Activated CD4-positive, alpha-beta memory T cell treated with anti-CD3 and anti-CD28 coated beads, Interleukin-2, amount 10 ng/mL, durations not matched to agents 7 days and 5 days (primary cell): Measurements from ENCODE around the gene CAPRIN1. TPM values are rescaled to one million over a fixed set of nuclear protein-coding genes. Genes with fewer than 3 reads are reported as not detected.
"Not testable (repeated sequence)": the region's sequence is repeated elsewhere in the genome, so short reads cannot be mapped to it uniquely, and the experiment has no call there.

Source experiments
- CTCF ChIA-PET: fragments of 350-600 bp; sonication (Branson Sonifier 250); formaldehyde crosslinking; loops from one replicate; lab custom pipeline; 2021; ENCODE audit warnings: antibody characterized with exemption, inconsistent platforms; lab: Charles Lee
- POLR2A ChIA-PET: fragments of 350-600 bp; sonication (Branson Sonifier 250); formaldehyde crosslinking; loops from one replicate; lab custom pipeline; 2021; ENCODE audit warnings: antibody characterized with exemption; lab: Charles Lee
- DNase-seq: peaks from one replicate; pipeline ENCODE4 v3.0.0-alpha.2; 2020
- H3K27ac Mint-ChIP-seq: one replicate; pipeline ENCODE4 v1.8.0; 2021; ENCODE audit warnings: mild to moderate bottlenecking, mixed read lengths
- H3K27me3 Mint-ChIP-seq: one replicate; pipeline ENCODE4 v1.8.0; 2021; ENCODE audit warnings: mixed read lengths
- H3K36me3 Mint-ChIP-seq: one replicate; pipeline ENCODE4 v1.8.0; 2021; ENCODE audit warnings: low read depth, mixed read lengths
- H3K4me1 Mint-ChIP-seq: one replicate; pipeline ENCODE4 v1.8.0; 2021; ENCODE audit warnings: mixed read lengths
- H3K4me3 Mint-ChIP-seq: one replicate; pipeline ENCODE4 v1.8.0; 2021; ENCODE audit warnings: mild to moderate bottlenecking, mixed read lengths
- H3K9me3 Mint-ChIP-seq: one replicate; pipeline ENCODE4 v1.8.0; 2021; ENCODE audit warnings: mixed read lengths
- total RNA-seq, 2 experiments: library from RNA; stranded (reverse); gene quantifications; one replicate each; pipeline ENCODE4 v1.2.3, GENCODE V29; 2021

CAPRIN1 gene
- total RNA-seq, 2 experiments from 2014 or later = 191 to 200 TPM

DNA sequence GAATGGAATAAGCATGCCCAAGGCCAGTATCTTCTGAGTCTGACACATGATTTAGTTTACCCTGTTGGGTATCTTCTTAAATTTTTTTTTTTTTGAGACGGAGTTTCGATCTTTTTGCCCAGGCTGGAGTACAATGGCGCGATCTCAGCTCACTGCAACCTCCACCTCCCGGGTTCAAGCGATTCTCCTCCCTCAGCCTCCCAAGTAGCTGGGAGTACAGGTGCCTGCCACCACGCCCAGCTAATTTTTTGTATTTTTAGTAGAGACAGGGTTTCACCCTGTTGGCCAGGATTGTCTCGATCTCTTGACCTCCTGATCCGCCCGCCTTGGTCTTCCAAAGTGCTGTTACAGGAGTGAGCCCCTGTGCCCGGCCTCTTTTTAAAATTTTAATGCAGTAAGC, 2.8 kb downstream of the CAPRIN1 start:
- not testable (repeated sequence) for DNase-seq, H3K27me3 Mint-ChIP-seq, H3K9me3 Mint-ChIP-seq, H3K27ac Mint-ChIP-seq
- ChIA-PET CTCF (interaction anchor here (2.0 kb wide), 1 partner anchor 10 kb away, joined by 5 read pairs; no protein-coding TSS in a partner anchor), POLR2A (interaction anchor here (1.1 to 7.0 kb wide), 4 partner anchors 10 to 303 kb away, joined by 5 to 108 read pairs (median 21); partner anchors contain the start of genes ABTB2 and NAT10)
- Mint-ChIP-seq H3K4me1 (peaks cover 42% of the 10 kb centered on the region), H3K36me3 (peaks cover 44% of the 10 kb centered on the region), H3K4me3 (peak overlapping the region; percentile 95)

DNA sequence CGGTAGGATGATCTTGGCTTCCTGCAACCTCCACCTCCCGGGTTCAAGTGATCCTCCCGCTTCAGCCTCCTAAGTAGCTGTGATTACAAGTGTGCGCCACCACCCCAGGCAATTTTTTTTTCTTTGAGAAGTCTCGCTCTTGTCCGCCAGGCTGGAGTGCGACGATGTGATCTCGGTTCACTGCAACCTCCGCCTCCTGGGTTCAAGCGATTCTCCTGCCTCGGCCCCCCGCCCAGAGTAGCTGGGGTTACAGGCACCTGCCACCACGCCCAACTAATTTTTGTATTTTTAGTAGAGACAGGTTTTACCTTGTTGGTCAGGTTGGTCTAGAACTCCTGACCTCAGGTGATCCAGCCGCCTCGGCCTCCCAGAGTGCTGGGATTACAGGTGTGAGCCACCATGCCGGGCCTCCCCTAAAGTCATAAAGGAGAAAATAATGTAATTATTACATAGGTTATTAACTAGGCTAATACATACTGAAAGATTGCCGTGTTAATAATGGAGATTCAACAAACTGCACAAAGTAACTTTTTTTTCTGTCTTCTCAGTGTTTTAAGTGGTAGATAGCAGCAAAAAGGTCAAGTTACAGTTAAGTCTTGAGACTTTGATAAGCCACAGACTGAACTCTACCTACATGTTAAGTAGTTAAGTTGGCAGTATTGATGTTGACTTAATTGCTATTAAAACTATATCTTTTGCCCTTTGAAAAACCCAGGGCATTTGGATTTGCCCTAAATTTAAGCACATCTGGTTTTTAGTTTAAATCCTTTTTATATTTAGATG, 3.9 kb downstream of the CAPRIN1 start:
- no peak for DNase-seq
- no peak overlapping the region for H3K4me3 Mint-ChIP-seq
- H3K27me3 Mint-ChIP-seq = no peaks in the 10 kb centered on the region
- CTCF ChIA-PET = interaction anchor here (2.0 kb wide), 1 partner anchor 9 kb away, joined by 5 read pairs; no protein-coding TSS in a partner anchor
- peaks cover 49% of the 10 kb centered on the region for H3K36me3 Mint-ChIP-seq
- POLR2A ChIA-PET = interaction anchor here (1.1 to 1.3 kb wide), 2 partner anchors 9 to 1093 kb away, joined by 3 to 4 read pairs; no protein-coding TSS in a partner anchor
- H3K4me1 Mint-ChIP-seq = peaks cover 45% of the 10 kb centered on the region
- no peaks in the 10 kb centered on the region for H3K9me3 Mint-ChIP-seq
- H3K27ac Mint-ChIP-seq = no peak overlapping the region

DNA sequence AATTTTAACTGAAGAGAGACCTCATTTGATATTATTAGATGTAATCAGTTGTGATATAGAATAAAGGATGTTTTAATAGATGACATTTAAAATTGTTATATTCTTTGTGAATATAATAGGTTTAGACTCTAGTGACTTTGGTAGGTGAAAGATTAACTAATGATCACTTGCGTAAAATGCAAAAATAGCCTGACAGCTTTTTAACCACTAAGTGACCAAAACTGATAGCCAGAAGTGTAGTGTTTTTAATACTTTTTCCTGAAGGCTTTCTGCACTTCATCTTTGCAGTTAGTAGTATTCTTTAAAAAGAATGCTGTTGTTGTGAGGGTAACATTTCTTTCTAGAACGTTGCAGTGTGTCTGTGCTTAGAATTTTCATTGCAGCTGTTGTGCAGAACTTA, 5.1 kb downstream of the CAPRIN1 start:
- DNase-seq = no peak
- POLR2A ChIA-PET = interaction anchor here (1.1 to 1.5 kb wide), 4 partner anchors 8 to 1092 kb away, joined by 3 to 4 read pairs (median 4); partner anchors contain the start of gene NAT10
- Mint-ChIP-seq H3K4me1 (peaks cover 42% of the 10 kb centered on the region), H3K27me3 (no peaks in the 10 kb centered on the region), H3K36me3 (peaks cover 50% of the 10 kb centered on the region), H3K4me3 (no peak overlapping the region), H3K27ac (no peak overlapping the region), H3K9me3 (no peaks in the 10 kb centered on the region)
- CTCF ChIA-PET = interaction anchor here (0.6 to 1.0 kb wide), 2 partner anchors 52 to 69 kb away, joined by 3 read pairs; no protein-coding TSS in a partner anchor

DNA sequence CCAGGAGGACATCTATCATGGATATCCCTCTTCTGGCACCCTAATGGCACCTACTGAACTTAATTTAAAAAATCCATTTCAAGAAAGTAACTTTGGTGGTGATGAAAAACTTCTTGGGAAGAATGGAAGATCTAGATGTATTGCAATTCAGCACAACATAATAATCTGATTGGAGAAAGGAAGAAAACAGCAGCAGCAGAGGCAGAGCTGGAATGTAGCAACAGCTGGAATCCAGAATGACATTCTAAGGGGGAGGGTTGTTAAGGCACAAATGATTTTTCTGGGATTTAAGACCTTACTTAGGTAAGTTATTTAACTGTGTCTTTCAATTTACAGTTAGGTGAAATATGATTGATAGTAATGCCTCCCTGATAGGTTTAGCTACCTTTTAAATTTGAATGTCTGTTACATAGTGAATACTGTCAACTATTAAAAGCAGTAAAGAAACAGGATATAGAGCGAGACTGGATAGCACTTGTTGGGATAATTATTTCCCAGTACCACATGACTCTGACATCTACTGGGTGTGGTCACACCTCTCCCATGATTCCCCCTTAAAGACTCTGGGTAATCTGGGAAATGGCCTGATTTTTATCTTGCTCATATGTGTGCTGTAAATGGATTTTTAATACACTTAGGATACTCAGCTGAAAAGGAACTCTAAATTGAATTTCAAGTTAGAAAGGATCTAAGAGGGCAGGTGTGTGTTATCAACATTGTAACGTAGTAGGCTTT, 11.7 kb downstream of the CAPRIN1 start:
- H3K27ac Mint-ChIP-seq = no peak overlapping the region
- POLR2A ChIA-PET = interaction anchor here (0.6 to 5.0 kb wide), 6 partner anchors 8 to 307 kb away, joined by 3 to 37 read pairs (median 3); partner anchors contain the start of genes CAPRIN1 and NAT10
- H3K9me3 Mint-ChIP-seq = no peaks in the 10 kb centered on the region
- no peaks in the 10 kb centered on the region for H3K27me3 Mint-ChIP-seq
- CTCF ChIA-PET = interaction anchor here (1.1 to 1.3 kb wide), 2 partner anchors 12 to 13 kb away, joined by 3 to 4 read pairs; no protein-coding TSS in a partner anchor
- peaks cover 61% of the 10 kb centered on the region for H3K4me1 Mint-ChIP-seq
- no peak for DNase-seq
- H3K4me3 Mint-ChIP-seq = no peak overlapping the region
- H3K36me3 Mint-ChIP-seq = peaks cover 56% of the 10 kb centered on the region

DNA sequence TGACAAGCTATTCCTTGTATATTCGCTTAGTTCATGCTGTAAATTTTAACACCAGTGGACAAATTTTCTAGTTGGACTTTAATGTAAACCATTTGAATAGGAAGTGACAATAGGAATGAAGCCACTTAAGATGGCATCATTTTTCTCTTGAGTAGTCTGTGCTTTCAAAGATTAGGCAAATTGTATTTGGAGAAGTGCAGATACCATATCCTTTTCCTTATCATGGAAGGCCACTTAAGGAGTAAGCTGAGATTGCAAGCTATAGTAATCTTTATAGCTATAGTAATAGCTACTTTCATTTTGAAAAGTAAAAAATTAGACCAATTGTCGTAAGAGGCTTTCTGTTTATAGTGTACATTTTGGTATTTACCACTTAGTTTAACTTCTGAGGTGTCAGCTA, 12.8 kb downstream of the CAPRIN1 start:
- H3K9me3 Mint-ChIP-seq = no peaks in the 10 kb centered on the region
- peaks cover 54% of the 10 kb centered on the region for H3K4me1 Mint-ChIP-seq
- no peak overlapping the region for H3K27ac Mint-ChIP-seq
- no peak for DNase-seq
- ChIA-PET POLR2A (interaction anchor here (0.9 to 5.0 kb wide), 5 partner anchors 8 to 41 kb away, joined by 3 to 37 read pairs (median 5); partner anchors contain the start of genes CAPRIN1 and NAT10), CTCF (interaction anchor here (0.9 to 1.6 kb wide), 5 partner anchors 9 to 31 kb away, joined by 3 to 5 read pairs (median 3); no protein-coding TSS in a partner anchor)
- peaks cover 47% of the 10 kb centered on the region for H3K36me3 Mint-ChIP-seq
- no peak overlapping the region for H3K4me3 Mint-ChIP-seq
- H3K27me3 Mint-ChIP-seq = no peaks in the 10 kb centered on the region

DNA sequence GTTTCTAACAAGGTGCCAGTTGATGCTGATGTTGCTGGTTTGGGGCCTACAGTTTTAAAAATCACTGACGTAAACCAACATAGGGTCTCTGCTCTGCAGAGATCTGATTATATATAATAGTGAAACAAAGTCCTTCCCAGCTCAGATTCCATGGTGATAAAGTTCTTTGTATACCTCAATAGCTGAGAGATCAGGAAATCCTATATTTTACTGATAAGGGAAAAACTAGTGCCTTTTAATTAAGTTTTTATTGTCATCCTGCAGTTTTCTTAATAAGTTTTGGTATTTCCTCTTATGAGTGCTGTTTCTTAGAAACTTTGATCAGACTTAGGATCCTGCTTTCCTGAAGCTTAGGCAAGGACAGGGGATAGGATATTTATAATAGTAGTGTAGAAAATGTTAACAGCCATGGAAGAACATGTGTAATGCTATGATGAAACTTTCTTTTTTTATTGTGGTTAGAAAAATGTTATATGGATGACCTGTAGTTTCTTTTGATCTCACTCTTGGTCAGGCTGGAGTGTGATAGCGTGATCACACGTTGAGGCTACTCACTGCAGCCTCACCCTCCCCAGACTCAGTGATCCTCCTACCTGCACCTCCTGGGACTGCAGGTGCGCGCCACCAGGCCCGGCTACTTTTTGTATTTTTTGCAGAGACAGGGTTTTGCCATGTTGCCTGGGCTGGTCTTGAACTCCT, 14.1 kb downstream of the CAPRIN1 start:
- DNase-seq = no peak
- Mint-ChIP-seq H3K36me3 (peaks cover 47% of the 10 kb centered on the region), H3K27me3 (no peaks in the 10 kb centered on the region), H3K4me3 (no peak overlapping the region), H3K27ac (peak overlapping the region; percentile 47), H3K9me3 (no peaks in the 10 kb centered on the region), H3K4me1 (peaks cover 55% of the 10 kb centered on the region)
- ChIA-PET CTCF (interaction anchor here (1.6 kb wide), 1 partner anchor 30 kb away, joined by 3 read pairs; no protein-coding TSS in a partner anchor), POLR2A (interaction anchor here (1.2 to 5.0 kb wide), 4 partner anchors 8 to 40 kb away, joined by 3 to 37 read pairs (median 4); partner anchors contain the start of genes CAPRIN1 and NAT10)

DNA sequence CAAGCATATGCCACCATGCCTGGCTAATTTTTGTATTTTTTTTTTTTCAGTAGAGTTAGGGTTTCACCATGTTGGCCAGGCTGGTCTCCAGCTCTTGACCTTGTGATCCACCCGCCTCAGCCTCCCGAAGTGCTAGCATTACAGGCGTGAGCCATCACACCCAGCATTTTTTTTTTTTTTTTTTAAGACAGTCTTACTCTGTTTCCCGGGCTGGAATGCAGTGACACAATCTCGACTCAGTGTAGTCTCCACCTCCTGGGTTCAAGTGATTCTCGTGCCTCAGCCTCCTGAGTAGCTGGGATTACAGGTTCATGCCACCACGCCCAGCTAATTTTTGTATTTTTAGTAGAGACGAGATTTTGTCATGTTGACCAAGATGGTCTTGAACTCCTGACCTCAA, 15.2 kb downstream of the CAPRIN1 start:
- DNase-seq, H3K4me3 Mint-ChIP-seq, H3K9me3 Mint-ChIP-seq, H3K27me3 Mint-ChIP-seq: not testable (repeated sequence)
- ChIA-PET POLR2A (interaction anchor here (1.2 to 2.1 kb wide), 3 partner anchors 9 to 39 kb away, joined by 3 to 7 read pairs (median 5); partner anchors contain the start of gene NAT10), CTCF (interaction anchor here (0.7 to 1.1 kb wide), 3 partner anchors 16 to 992 kb away, joined by 3 to 4 read pairs (median 3); partner anchors contain the start of gene CAPRIN1)
- Mint-ChIP-seq H3K36me3 (peaks cover 55% of the 10 kb centered on the region), H3K27ac (peak overlapping the region; percentile 45), H3K4me1 (peaks cover 61% of the 10 kb centered on the region)

DNA sequence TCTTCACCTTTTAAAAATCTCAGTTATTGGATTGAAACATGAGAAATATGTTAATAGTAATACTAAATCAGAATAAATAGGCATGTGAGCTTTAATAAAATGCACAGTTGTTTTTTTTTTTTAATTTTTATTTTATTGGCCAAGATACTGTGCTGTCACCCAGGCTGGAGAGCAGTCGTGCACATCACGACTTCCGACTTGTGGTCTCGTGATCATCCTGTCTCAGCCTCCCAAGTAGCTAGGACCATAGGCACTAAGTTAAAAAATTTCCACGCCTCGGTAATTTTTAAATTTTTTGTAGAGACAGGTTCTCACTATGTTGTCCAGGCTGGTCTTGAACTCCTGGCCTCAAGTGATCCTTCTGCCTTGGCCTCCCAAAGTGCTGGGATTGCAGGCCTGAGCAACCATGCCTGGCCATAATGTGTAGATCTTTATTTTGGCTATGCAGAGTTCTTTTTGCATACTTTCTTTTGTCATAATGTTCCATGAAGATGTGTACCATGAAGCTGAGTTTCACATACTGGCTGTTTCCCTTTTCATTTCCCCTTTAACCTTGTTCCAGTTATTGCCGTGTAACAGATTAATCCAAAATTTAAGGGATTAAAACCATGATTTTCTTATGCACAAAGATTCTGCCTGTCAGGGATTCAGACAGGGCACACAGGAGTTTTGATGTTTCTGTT, 16.0 kb downstream of the CAPRIN1 start:
- Mint-ChIP-seq H3K4me1 (peaks cover 60% of the 10 kb centered on the region), H3K4me3 (no peak overlapping the region), H3K27ac (peak overlapping the region; percentile 29), H3K27me3 (no peaks in the 10 kb centered on the region), H3K9me3 (no peaks in the 10 kb centered on the region), H3K36me3 (peaks cover 55% of the 10 kb centered on the region)
- POLR2A ChIA-PET = interaction anchor here (0.9 to 2.3 kb wide), 4 partner anchors 9 to 37 kb away, joined by 3 to 9 read pairs (median 5); partner anchors contain the start of gene NAT10
- CTCF ChIA-PET = interaction anchor here (0.7 to 1.1 kb wide), 3 partner anchors 17 to 992 kb away, joined by 3 to 4 read pairs (median 3); partner anchors contain the start of gene CAPRIN1
- DNase-seq = no peak

DNA sequence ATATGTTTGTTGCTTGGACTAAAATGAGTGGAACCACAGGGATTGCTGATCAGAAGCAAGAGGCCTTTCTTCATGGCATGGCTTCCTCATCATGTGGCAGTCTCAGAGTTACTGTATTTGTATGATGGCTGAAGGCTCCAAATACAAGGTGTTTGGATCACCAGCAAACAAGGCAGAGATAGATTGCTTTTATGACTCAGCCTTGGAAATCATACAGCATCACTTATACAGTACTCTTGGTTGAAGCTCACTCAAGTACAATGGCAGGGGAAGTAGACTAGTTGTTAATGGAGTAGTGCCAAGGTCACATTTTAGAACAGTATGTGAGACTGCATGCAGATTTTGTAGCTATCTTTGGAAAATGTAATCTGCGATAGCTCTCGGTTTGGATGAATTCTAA, 16.6 kb downstream of the CAPRIN1 start:
- peaks cover 58% of the 10 kb centered on the region for H3K4me1 Mint-ChIP-seq
- ChIA-PET CTCF (interaction anchor here (1.1 kb wide), 1 partner anchor 72 kb away, joined by 3 read pairs; no protein-coding TSS in a partner anchor), POLR2A (interaction anchor here (0.9 to 2.3 kb wide), 4 partner anchors 9 to 37 kb away, joined by 3 to 9 read pairs (median 5); partner anchors contain the start of gene NAT10)
- no peaks in the 10 kb centered on the region for H3K27me3 Mint-ChIP-seq
- no peak overlapping the region for H3K4me3 Mint-ChIP-seq
- DNase-seq = no peak
- peak overlapping the region; percentile 29 for H3K27ac Mint-ChIP-seq
- peaks cover 58% of the 10 kb centered on the region for H3K36me3 Mint-ChIP-seq
- no peaks in the 10 kb centered on the region for H3K9me3 Mint-ChIP-seq

DNA sequence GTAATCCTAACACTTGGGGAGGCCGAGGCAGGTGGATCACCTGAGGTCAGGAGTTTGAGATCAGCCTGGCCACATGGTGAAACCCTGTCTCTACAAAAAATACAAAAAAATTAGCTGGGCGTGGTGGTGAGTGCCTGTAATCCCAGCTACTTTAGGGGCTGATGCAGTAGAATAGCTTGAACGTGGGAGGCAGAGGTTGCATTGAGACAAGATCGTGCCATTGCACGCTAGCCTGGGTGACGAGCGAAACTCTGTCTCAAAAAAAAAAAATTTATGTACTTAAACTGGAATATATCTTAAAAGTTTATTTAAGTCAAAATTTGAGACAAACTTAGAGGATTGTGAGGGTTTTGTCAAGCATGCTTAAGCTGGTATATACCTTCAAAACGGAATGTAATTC, 19.8 kb downstream of the CAPRIN1 start:
- peaks cover 62% of the 10 kb centered on the region for H3K4me1 Mint-ChIP-seq
- DNase-seq, H3K27ac Mint-ChIP-seq, H3K9me3 Mint-ChIP-seq, H3K4me3 Mint-ChIP-seq, H3K27me3 Mint-ChIP-seq: not testable (repeated sequence)
- ChIA-PET POLR2A (interaction anchor here (0.7 to 1.3 kb wide), 3 partner anchors 9 to 26 kb away, joined by 3 to 6 read pairs (median 4); no protein-coding TSS in a partner anchor), CTCF (interaction anchor here (1.0 to 1.2 kb wide), 2 partner anchors 14 to 17 kb away, joined by 3 to 4 read pairs; no protein-coding TSS in a partner anchor)
- H3K36me3 Mint-ChIP-seq = peaks cover 65% of the 10 kb centered on the region

DNA sequence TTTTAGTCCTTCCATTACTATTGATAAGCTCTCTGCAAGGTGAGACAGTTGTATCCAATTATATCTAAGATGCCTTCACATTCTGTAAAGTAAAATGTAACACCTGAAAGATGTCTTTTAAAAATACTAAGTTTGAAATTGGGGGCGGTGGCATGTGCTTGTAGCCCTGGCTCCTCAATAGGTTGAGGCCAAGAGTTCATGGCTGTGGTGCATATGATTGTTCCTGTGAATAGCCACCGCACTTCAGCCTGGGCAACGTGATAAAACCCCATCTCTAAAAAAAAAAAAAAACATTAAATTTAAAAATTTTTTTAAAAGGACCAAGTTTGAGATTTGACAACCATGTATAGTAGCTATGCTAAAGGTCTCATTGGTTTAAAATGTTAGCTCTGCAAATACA, 20.5 kb downstream of the CAPRIN1 start:
- no peak for DNase-seq
- POLR2A ChIA-PET = interaction anchor here (0.5 to 1.3 kb wide), 3 partner anchors 13 to 25 kb away, joined by 3 to 6 read pairs (median 4); no protein-coding TSS in a partner anchor
- no peaks in the 10 kb centered on the region for H3K27me3 Mint-ChIP-seq
- CTCF ChIA-PET = interaction anchor here (1.0 to 1.2 kb wide), 2 partner anchors 13 to 16 kb away, joined by 3 to 4 read pairs; no protein-coding TSS in a partner anchor
- H3K4me3 Mint-ChIP-seq = no peak overlapping the region
- H3K36me3 Mint-ChIP-seq = peaks cover 66% of the 10 kb centered on the region
- H3K4me1 Mint-ChIP-seq = peaks cover 60% of the 10 kb centered on the region
- H3K27ac Mint-ChIP-seq = no peak overlapping the region
- no peaks in the 10 kb centered on the region for H3K9me3 Mint-ChIP-seq
